Mesothelial cell of epicardium (in vitro differentiated cells): ENCODE measurements around the gene TOR1B. TPM values are rescaled to one million over a fixed set of nuclear protein-coding genes. Genes with fewer than 3 reads are reported as not detected.

Experiments
- DNase-seq, 2 experiments: peaks; one replicate each; pipeline ENCODE4 v3.0.0; 2021; ENCODE audit warnings: low spot score in 2 of 2; ENCODE audit not compliant: unreplicated experiment in 2 of 2
- H3K27ac Mint-ChIP-seq: 2 replicates; pipeline ENCODE4 v1.8.0; 2021; ENCODE audit warnings: mixed read lengths
- H3K27me3 Mint-ChIP-seq: 2 replicates; pipeline ENCODE4 v1.8.0; 2021; ENCODE audit warnings: low read depth, mixed read lengths
- H3K36me3 Mint-ChIP-seq: 2 replicates; pipeline ENCODE4 v1.8.0; 2021; ENCODE audit warnings: mixed read lengths
- H3K4me1 Mint-ChIP-seq: 2 replicates; pipeline ENCODE4 v1.8.0; 2021; ENCODE audit warnings: mixed read lengths
- H3K4me3 Mint-ChIP-seq: 2 replicates; pipeline ENCODE4 v1.8.0; 2021; ENCODE audit warnings: mild to moderate bottlenecking, moderate library complexity, mixed read lengths
- H3K9me3 Mint-ChIP-seq: 2 replicates; pipeline ENCODE4 v1.8.0; 2021; ENCODE audit warnings: mixed read lengths
- total RNA-seq: library from RNA; stranded (reverse); gene quantifications from 3 replicates; pipeline ENCODE4 v1.2.1, GENCODE V29; 2021
- TF ChIP-seq, protein P1 (sequence below): fragments of 200-600 bp; sonication (generic); IDR thresholded peaks from one replicate; pipeline ENCODE4 v1.5.0; 2021; ENCODE audit warnings: antibody characterized with exemption; ENCODE audit not compliant: unreplicated experiment

The TOR1B gene
- total RNA-seq, 1 donor from 2014 or later, result 18.0 TPM

- no peak for DNase-seq
- peak overlapping the region; percentile 56 for H3K27ac Mint-ChIP-seq
Measured at GRCh38 chr9:129803676-129804060, 684 bp downstream of the TOR1B start.

DNA sequence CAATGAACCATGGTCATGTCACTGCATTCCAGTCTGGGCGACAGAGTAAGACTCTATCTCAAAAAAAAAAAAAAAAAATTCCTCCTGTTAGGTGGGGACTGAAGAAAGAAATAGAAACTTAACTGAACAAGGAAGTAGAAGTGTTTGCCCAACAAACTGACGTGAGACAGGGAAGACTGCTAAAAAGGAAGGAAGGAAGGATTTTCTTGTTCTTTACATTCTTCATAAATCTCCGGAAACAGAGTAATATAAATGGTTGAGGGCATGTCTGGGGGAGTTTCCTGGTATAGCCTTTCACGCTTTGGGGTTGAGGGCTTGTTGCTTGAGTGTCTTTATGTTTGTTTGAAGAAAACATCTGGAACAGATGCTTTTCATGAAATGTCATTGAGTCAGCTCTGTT, 3.1 kb downstream of the TOR1B start:
- Mint-ChIP-seq H3K36me3 (peaks cover 26% of the 10 kb centered on the region), H3K4me1 (peaks cover 7% of the 10 kb centered on the region), H3K27me3 (no peaks in the 10 kb centered on the region), H3K27ac (no peak overlapping the region), H3K4me3 (no peak overlapping the region), H3K9me3 (no peaks in the 10 kb centered on the region)
- TF ChIP-seq, protein P1, sequence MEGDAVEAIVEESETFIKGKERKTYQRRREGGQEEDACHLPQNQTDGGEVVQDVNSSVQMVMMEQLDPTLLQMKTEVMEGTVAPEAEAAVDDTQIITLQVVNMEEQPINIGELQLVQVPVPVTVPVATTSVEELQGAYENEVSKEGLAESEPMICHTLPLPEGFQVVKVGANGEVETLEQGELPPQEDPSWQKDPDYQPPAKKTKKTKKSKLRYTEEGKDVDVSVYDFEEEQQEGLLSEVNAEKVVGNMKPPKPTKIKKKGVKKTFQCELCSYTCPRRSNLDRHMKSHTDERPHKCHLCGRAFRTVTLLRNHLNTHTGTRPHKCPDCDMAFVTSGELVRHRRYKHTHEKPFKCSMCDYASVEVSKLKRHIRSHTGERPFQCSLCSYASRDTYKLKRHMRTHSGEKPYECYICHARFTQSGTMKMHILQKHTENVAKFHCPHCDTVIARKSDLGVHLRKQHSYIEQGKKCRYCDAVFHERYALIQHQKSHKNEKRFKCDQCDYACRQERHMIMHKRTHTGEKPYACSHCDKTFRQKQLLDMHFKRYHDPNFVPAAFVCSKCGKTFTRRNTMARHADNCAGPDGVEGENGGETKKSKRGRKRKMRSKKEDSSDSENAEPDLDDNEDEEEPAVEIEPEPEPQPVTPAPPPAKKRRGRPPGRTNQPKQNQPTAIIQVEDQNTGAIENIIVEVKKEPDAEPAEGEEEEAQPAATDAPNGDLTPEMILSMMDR, result no peak
- DNase-seq, result no peak

More at GRCh38 chr9:129803676-129804060, 684 bp downstream of the TOR1B start:
- H3K27me3 Mint-ChIP-seq, result no peaks in the 10 kb centered on the region
- H3K4me1 Mint-ChIP-seq, result peaks cover 7% of the 10 kb centered on the region
- peaks cover 13% of the 10 kb centered on the region for H3K36me3 Mint-ChIP-seq
- peak overlapping the region; percentile 79 for H3K4me3 Mint-ChIP-seq
- TF ChIP-seq, protein P1, result no peak
- H3K9me3 Mint-ChIP-seq, result no peaks in the 10 kb centered on the region

GRCh38 chr9:129809346-129809745, 6.4 kb downstream of the TOR1B start:
- Mint-ChIP-seq H3K4me3 (no peak overlapping the region), H3K27ac (no peak overlapping the region), H3K36me3 (peaks cover 32% of the 10 kb centered on the region), H3K27me3 (no peaks in the 10 kb centered on the region), H3K9me3 (no peaks in the 10 kb centered on the region), H3K4me1 (peaks cover under 1% of the 10 kb centered on the region)
- DNase-seq, result no peak
- TF ChIP-seq, protein P1, result no peak

DNA sequence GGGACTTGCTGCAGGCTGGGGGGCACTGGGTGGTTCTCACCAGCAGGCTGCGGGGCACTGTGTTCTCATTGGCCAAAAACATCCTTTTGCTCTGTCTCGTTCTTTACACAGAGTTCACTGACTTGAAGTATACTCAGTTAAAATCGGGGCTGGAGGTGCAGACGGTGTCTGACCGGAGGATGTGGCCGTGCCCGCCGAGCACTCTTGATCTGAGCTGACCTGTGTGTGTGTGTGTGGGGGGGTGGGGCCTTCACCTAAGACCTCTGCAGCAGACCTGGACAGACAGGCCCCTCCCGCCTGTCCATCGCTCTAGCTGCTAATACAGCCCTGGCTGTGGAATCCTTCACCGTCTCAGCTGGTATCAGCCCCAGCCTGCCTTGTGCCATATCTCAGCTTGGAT, 7.1 kb downstream of the TOR1B start:
- Mint-ChIP-seq H3K27me3 (no peaks in the 10 kb centered on the region), H3K4me3 (no peak overlapping the region), H3K4me1 (no peaks in the 10 kb centered on the region), H3K9me3 (no peaks in the 10 kb centered on the region), H3K36me3 (peaks cover 35% of the 10 kb centered on the region), H3K27ac (no peak overlapping the region)
- TF ChIP-seq, protein P1, result no peak
- DNase-seq, result no peak

- peaks cover 37% of the 10 kb centered on the region for H3K36me3 Mint-ChIP-seq
Measured at GRCh38 chr9:129810788-129811187, 7.8 kb downstream of the TOR1B start.

More at GRCh38 chr9:129810788-129811187, 7.8 kb downstream of the TOR1B start:
- no peak for DNase-seq
- H3K4me1 Mint-ChIP-seq, result no peaks in the 10 kb centered on the region
- H3K27ac Mint-ChIP-seq, result no peak overlapping the region
- TF ChIP-seq, protein P1, result no peak
- H3K27me3 Mint-ChIP-seq, result no peaks in the 10 kb centered on the region
- no peak overlapping the region for H3K4me3 Mint-ChIP-seq
- H3K9me3 Mint-ChIP-seq, result no peaks in the 10 kb centered on the region
